Upper lobe of left lung (tissue), 6 donors: ENCODE data around the gene VIPR1. TPM values are rescaled to one million over a fixed set of nuclear protein-coding genes. Genes with fewer than 3 reads are reported as not detected.
A peak's percentile ranks its signal among the peaks of the same experiment; 100 is the strongest.

Experiments used
- ATAC-seq, 2 donors: fragments of 200-7000 bp; cut with Tn5 transposase; one replicate each; pipeline ENCODE4 v1.9.1; 2022; ENCODE audit warnings: mild to moderate bottlenecking in 2 of 2, moderate library complexity in 2 of 2; ENCODE audit not compliant: low FRiP score in 2 of 2
- DNase-seq, 2 donors: peaks; one replicate each; pipeline ENCODE4 v3.0.0-alpha.2; 2019 to 2020
- H3K27ac ChIP-seq, 4 donors: fragments of 200-600 bp; sonication (generic); one replicate each; pipeline ENCODE4 v1.5.1; 2016 to 2019
- H3K27me3 ChIP-seq, 4 donors: fragments of 200-600 bp; sonication (generic); one replicate each; pipeline ENCODE4 v1.5.1; 2017 to 2019
- H3K36me3 ChIP-seq, 4 donors: fragments of 200-600 bp; sonication (generic); one replicate each; pipeline ENCODE4 v1.5.1; 2016 to 2019
- H3K4me1 ChIP-seq, 4 donors: fragments of 200-600 bp; sonication (generic); one replicate each; pipeline ENCODE4 v1.5.1; 2018 to 2019
- H3K4me3 ChIP-seq, 4 donors: fragments of 200-600 bp; sonication (generic); one replicate each; pipeline ENCODE4 v1.5.1; 2017 to 2019; ENCODE audit warnings: mild to moderate bottlenecking in 2 of 4, moderate library complexity in 1 of 4
- H3K9me3 ChIP-seq, 4 donors: fragments of 200-600 bp; sonication (generic); one replicate each; pipeline ENCODE4 v1.5.1; 2018 to 2019
- EP300 ChIP-seq, 4 donors: sonication (generic); formaldehyde crosslinking; IDR thresholded peaks; one replicate each; pipeline ENCODE4 v1.5.1; 2017; ENCODE audit warnings: antibody characterized with exemption in 4 of 4, control low read depth in 2 of 4
- POLR2A ChIP-seq, 4 donors: fragments of 450-650 bp; IDR thresholded peaks; one replicate each; pipeline ENCODE4 v1.5.1; 2016 to 2017; ENCODE audit warnings: antibody characterized with exemption in 4 of 4, mild to moderate bottlenecking in 2 of 4
- POLR2AphosphoS5 ChIP-seq, 2 donors: sonication (generic); formaldehyde crosslinking; IDR thresholded peaks; one replicate each; pipeline ENCODE4 v1.5.1; 2017; ENCODE audit warnings: antibody characterized with exemption in 2 of 2
- WGBS, 2 donors: methylation state at CpG; one replicate each; pipeline ENCODE4 v1.1.5; 2017 to 2018; 5-methylcytosine and 5-hydroxymethylcytosine counted together
- total RNA-seq, 6 donors: library from RNA; depleted of rRNA in 4 of 6; stranded (reverse); fragments of >200 nt in 4 of 6; gene quantifications; one replicate each; pipeline versions ENCODE4 v1.1.0 to v1.2.1, GENCODE V29; 2016 to 2021
- TF ChIP-seq, protein P1 (sequence below), 6 experiments: fragments of 450-650 bp in 4 of 6; fragments of 200-600 bp in 2 of 6; sonication (generic) in 2 of 6; IDR thresholded peaks; one replicate each; pipeline ENCODE4 v1.5.1; 2016 to 2019; ENCODE audit warnings: antibody characterized with exemption in 6 of 6
- donor health status: DM: no; HTN: no; CAD: no; lungs with moderate emphysema.
- donor health status: DM: no; HTN: yes; CAD: no; lungs with severe emphysema.

The VIPR1 gene
- total RNA-seq, 6 donors from 2014 or later, result 92.6 to 577 (median 198) TPM

DNA sequence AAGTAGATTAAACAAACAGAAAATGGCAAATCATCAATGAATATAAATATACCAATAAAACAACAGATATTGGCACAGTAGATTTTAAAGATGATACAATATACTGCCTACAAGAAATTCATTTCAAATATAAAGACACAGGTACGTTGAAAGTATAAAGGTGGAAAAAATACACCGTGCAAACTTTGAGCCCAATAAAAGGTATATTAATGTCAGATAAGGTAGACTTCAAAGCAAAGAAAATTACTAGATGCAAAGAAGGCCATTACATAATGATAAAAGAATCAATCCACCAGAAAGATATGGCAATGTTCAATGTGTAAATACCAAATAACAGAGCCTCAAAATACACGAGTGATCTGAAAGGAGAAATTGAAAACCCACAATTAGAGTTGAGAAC lies 34.3 kb upstream of the VIPR1 start:
- no peak for ATAC-seq
- Histone ChIP-seq H3K36me3 (no peaks in the 10 kb centered on the region), H3K4me1 (peaks cover 1 to 8% (median 5%) of the 10 kb centered on the region in 4 donors), H3K27ac (no peak overlapping the region), H3K27me3 (no peaks in the 10 kb centered on the region), H3K4me3 (no peak overlapping the region), H3K9me3 (no peaks in the 10 kb centered on the region)
- no peak for DNase-seq
- 89 to 95% methylated on average over 3 of the region's 3 CpGs for WGBS, 2 donors
- TF ChIP-seq, protein P1, sequence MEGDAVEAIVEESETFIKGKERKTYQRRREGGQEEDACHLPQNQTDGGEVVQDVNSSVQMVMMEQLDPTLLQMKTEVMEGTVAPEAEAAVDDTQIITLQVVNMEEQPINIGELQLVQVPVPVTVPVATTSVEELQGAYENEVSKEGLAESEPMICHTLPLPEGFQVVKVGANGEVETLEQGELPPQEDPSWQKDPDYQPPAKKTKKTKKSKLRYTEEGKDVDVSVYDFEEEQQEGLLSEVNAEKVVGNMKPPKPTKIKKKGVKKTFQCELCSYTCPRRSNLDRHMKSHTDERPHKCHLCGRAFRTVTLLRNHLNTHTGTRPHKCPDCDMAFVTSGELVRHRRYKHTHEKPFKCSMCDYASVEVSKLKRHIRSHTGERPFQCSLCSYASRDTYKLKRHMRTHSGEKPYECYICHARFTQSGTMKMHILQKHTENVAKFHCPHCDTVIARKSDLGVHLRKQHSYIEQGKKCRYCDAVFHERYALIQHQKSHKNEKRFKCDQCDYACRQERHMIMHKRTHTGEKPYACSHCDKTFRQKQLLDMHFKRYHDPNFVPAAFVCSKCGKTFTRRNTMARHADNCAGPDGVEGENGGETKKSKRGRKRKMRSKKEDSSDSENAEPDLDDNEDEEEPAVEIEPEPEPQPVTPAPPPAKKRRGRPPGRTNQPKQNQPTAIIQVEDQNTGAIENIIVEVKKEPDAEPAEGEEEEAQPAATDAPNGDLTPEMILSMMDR (IDR thresholded peaks at IDR 0.05), result no peak
- TF ChIP-seq EP300 (IDR thresholded peaks at IDR 0.05) (no peak), POLR2A (IDR thresholded peaks at IDR 0.05) (no peak), POLR2AphosphoS5 (IDR thresholded peaks at IDR 0.05) (no peak)

DNA sequence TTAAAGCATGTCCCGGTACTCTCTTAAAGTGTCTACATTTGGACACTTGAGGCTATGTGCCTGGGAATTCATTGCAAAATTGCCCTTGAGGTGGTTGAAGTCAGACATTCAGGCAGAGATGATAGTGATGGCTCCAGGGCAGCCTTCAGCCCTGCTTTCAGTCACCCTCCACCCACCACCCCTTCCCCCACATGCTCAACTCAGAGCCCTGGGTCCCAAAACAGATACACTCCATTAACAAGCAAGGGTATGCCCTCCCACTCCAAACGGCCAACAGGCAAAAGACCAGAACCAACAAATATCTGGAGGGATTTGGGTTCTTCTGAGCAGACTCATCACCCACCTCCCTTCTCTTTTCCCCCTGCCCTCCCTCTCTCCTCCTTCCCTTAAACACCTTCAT lies 29.9 kb upstream of the VIPR1 start:
- DNase-seq, result no peak
- WGBS, 2 donors, result 77 to 83% methylated on average over 2 of the region's 2 CpGs
- no peaks in the 10 kb centered on the region for H3K9me3 ChIP-seq
- ATAC-seq, result no peak
- H3K27me3 ChIP-seq, result no peaks in the 10 kb centered on the region
- no peaks in the 10 kb centered on the region for H3K36me3 ChIP-seq
- TF ChIP-seq, protein P1 (IDR thresholded peaks at IDR 0.05), result no peak
- no peak for TF ChIP-seq POLR2AphosphoS5 (IDR thresholded peaks at IDR 0.05)
- no peak overlapping the region for H3K4me3 ChIP-seq
- H3K27ac ChIP-seq, result peak overlapping the region in 3 of 4 donors; percentile 43 to 77 (median 74)
- H3K4me1 ChIP-seq, result peaks cover 20 to 42% (median 29%) of the 10 kb centered on the region in 4 donors

DNA sequence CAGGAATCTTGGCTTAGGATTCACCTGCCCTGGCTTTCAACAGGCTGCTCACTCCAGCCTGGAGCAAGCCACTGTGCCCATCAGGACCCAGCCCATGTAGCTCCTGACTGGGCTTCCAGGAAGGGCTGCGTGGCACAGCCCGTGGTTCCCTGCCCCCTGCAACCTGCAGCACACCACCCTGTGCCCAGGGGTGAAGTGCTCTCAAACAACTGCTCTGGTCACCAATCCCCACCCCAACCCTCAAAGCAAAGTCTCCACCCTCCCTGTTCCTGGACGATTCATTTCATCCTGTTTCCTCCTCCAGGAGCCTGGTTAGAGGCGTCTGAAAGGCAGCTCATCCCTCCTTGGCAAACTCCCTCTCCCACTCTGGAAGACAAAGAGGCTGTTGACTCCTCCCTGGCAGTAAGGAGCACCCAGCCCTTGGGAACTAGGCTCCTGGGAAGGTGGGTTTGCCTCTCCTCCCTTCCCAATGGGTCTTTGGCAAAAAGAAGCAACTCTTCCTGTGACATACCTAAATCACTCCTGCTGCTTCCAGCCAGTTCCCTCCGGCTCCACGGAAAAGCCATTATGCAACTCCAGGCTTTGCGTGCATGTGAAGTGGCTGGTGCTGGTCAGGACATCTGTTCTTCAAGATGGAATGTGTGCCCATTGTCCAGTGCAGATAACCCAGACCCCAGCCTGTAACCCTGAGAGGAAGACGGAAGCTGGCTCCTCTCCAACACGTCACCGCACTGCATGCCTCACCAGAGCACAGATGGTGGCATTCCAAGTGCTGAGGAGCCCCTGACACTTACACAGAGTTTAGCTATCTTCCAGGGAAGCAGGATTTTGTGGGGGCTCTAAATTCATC lies 29.1 kb upstream of the VIPR1 start:
- H3K4me1 ChIP-seq, result peaks cover 20 to 42% (median 31%) of the 10 kb centered on the region in 4 donors
- H3K9me3 ChIP-seq, result no peaks in the 10 kb centered on the region
- DNase-seq, result peak; percentile 47 to 86
- peak overlapping the region; percentile 27 to 77 (median 58) for H3K27ac ChIP-seq
- 30 to 41% methylated on average over 6 to 10 of the region's 10 CpGs for WGBS, 2 donors
- peak overlapping the region in 1 of 4 donors; percentile 6 for H3K4me3 ChIP-seq
- ATAC-seq, result peak; percentile 23 to 71
- no peaks in the 10 kb centered on the region for H3K27me3 ChIP-seq
- peak in 1 of 4 donors; percentile 53 for TF ChIP-seq POLR2A (IDR thresholded peaks at IDR 0.05)
- TF ChIP-seq EP300 (IDR thresholded peaks at IDR 0.05), result peak in 2 of 4 donors; percentile 45 to 64
- TF ChIP-seq, protein P1 (IDR thresholded peaks at IDR 0.05), result no peak
- TF ChIP-seq POLR2AphosphoS5 (IDR thresholded peaks at IDR 0.05), result peak; percentile 8 to 39
- no peaks in the 10 kb centered on the region for H3K36me3 ChIP-seq

DNA sequence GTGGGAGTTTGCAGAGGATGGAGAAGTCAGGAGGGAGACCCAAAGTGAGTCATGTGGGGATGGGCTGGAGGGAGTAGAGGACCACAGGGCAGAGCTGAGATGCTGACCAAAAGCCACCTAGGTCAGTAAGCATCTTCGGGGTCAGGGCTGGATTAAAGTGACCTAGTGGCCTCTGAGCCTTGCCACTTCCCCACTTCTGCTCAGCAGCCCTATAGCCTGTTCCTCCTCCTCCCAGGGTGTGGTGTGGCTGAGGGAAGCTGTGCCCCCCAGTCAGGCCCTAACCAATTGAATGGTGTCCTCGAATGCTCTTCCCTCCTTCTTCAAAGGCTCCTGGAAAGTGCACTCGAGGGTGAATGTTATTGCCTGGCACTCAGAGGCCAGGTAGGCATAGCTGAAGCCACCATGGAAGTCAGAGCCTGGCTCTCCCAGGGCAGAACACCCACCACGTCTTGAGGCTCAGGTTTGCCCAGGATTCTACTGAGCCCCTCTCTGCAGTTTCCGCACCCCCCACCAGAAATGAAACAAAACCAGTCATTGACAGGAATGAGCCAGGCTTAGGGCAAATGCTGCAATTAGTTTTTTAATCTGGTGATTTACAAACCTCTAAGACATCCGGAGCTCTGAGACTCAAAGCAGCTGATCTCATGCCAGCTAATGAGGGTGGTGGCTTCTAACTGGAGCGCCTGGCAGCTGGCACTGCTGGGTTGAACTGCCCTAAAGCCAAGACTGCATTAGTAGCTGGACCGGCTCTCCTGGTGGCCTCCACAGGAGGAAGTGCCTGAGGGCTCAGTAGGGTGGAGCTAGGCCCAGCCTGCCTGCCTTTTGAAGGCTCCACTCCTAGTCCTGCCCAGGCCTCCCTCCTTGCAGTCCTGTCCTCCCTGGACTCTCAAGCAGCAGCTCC lies 26.0 kb upstream of the VIPR1 start:
- peak; percentile 76 to 87 for ATAC-seq
- H3K36me3 ChIP-seq, result no peaks in the 10 kb centered on the region
- peaks cover 20 to 42% (median 31%) of the 10 kb centered on the region in 4 donors for H3K4me1 ChIP-seq
- peak in 1 of 4 donors; percentile 49 for TF ChIP-seq POLR2A (IDR thresholded peaks at IDR 0.05)
- TF ChIP-seq POLR2AphosphoS5 (IDR thresholded peaks at IDR 0.05), result no peak
- peak in 1 of 2 donors; percentile 95 for DNase-seq
- peak overlapping the region; percentile 44 to 81 (median 60) for H3K27ac ChIP-seq
- H3K9me3 ChIP-seq, result peaks cover 0 to 9% (median 5%) of the 10 kb centered on the region in 4 donors
- 37 to 54% methylated on average over 4 to 8 of the region's 8 CpGs for WGBS, 2 donors
- H3K27me3 ChIP-seq, result no peaks in the 10 kb centered on the region
- no peak overlapping the region for H3K4me3 ChIP-seq

DNA sequence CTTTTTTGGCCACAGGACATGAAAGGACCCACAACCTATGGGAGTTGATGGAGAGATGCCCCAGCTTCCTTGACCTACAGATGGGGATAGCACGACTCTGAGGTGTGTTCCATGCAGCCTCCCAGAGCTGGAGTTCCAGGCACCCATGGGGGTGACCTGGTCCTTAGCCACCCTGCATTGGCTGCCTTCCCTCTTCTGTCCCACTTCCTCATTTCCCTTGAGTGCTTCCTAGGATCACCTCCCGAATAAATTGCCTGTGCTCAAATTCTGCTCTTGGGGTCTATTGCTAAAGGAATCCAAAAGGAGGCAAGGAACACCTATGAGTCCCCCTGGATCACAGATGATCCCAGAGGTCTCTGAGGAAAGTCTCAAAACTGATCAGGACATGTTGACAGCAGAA lies 24.7 kb upstream of the VIPR1 start:
- Histone ChIP-seq H3K36me3 (no peaks in the 10 kb centered on the region), H3K27ac (peak overlapping the region in 2 of 4 donors; percentile 13 to 81), H3K4me3 (no peak overlapping the region), H3K27me3 (no peaks in the 10 kb centered on the region), H3K9me3 (peaks cover 0 to 18% (median 11%) of the 10 kb centered on the region in 4 donors), H3K4me1 (peaks cover 20 to 38% (median 29%) of the 10 kb centered on the region in 4 donors)
- 64 to 85% methylated on average over 2 of the region's 2 CpGs for WGBS, 2 donors
- DNase-seq, result no peak
- ATAC-seq, result no peak
- TF ChIP-seq, protein P1 (IDR thresholded peaks at IDR 0.05), result no peak
- TF ChIP-seq POLR2A (IDR thresholded peaks at IDR 0.05), result no peak
